ENCODE data around the gene RGL3.
A peak's percentile ranks its signal among the peaks of the same experiment; 100 is the strongest.
"Not testable (repeated sequence)": the region's sequence is repeated elsewhere in the genome, so short reads cannot be mapped to it uniquely, and the experiment has no call there.

RGL3 gene

DNA sequence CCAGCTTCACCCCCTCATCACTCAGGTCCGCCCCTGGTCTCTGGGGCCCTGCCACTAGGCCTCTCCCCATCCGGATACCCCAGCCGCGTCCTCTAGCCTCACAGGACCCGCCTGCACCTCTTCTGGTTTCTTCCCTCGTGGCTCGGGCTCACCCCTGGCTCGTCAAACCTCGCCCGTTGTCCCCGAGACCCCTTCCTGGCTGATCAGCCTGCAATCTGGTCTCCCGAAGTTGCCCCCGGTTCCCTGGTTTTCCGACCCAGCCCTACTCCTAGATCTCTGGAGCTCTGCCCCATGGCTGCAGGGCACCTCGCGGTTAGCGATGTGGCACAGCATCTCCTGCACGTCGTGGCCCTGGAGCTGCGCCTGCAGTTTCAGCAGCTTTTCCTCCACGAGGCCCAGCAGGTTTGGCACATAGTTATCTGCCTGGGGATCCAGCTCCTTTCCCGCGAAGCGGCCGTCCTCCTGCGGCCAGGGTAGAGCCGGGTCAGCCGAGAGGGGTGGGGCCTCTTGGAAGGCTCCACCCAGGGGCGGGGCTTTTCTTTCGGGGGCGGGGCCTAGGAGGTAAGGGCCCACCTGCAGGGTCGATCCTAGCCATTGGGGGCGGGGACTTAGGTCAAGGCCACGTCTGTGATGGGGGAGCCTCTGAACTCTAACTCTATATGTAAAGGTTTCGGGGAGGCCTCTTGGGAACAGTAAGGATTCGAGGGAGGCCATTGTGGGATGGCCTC, 2.4 kb upstream of the RGL3 start:
- no peak for DNase-seq (ENCODE audit: low spot score)

DNA sequence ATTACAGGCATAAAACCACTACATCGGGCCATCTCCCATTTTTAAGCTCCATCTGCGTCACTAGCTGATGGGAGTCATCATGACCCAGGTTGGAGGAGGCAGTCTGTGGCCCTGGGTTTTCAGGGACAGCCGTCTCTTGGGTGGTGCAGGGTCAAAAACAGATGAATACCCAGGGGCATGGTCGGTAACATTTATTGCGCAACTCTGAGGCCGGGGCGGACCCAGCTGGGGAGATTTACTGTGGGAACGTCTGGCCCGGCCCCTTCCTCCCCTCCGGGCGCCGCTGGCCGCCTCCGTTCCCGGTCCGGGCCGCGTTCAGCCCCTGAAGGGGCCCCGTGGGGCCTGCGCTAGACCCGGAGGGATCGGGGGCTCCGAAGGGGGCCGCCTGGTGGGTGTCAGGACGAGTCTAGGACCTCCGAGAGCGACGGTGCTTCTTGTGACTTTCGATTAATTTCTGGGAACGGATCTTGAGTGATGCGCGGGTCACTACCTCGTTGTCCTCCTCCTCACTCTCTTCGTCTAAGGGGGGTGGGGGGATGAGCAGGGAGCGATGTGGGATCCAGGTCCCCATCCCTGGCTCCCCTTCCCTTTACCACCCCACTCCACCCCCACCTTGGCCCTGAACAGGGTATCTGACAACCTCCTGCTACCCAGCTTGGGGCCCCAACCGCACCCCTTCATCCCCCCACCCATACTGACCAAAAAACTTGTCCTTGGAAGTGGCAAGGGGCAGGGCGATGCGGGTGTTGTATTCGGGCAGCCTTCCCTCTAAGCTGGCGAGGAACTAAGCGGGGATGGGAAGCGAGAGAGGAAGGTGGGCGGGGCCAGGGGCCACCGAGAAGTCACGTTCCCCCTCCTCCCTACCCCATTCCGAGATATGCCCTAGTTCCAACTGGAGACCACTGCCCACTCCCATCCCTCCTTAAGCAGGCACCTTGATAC, 1.6 kb upstream of the RGL3 start:
- peak; percentile 40 for DNase-seq (ENCODE audit: low spot score)

DNA sequence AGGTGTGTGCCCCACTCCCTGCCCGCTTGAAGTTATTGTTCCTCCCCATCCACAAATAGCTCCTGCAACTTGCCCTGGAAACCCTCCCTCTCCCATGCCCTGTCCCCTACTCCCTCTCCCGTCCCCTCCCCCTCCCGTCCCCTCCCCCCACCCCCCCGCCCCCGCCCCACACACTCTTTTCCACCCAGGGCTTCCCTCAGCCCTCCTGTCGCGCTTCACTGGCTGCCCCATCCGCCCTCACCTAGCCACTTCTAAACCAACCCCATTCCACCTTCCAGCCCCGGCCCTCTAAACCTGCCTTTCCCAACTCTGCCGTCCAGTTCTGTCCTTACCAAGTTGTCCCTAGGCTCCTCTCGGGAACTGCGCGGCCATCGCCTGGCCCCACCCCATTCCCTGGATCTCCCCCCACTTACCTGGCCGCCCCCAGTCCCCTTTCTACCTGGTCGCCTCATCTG, 993 bp downstream of the RGL3 start:
- no peak for DNase-seq (ENCODE audit: low spot score)

DNA sequence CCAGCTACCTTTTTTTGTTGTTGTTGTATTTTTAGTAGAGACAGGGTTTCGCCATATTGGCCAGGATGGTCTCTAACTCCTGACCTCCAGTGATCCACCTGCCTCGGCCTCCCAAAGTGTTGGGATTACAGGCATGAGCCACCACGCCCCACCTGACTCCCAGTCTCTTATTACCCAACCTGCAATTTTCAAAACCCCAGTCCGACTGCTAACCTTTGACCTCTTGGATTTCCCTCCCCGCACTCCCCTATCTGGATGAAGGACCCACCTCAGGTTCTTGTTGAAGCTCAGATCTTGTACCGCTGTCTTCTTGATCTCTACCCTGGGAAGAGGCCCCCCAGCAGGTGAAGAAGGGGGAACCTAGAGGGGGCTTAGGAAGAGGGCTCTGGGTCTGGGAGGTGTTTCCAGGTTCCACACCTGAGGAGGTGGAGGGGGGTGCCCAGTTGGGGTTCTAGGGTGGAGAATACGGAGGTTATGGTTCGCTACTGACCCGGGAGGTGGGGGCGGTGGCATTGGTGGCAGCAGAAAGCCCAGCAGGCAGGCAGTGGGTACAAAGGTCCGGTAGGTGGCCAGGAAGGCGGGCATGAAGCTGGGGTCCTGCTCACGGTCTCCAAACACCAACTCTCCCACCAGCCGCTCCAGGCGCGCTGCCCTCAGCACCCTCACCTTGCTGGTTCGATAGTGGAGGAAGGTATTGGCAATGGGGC, 2.6 kb downstream of the RGL3 start:
- no peak for DNase-seq (ENCODE audit: low spot score)

DNA sequence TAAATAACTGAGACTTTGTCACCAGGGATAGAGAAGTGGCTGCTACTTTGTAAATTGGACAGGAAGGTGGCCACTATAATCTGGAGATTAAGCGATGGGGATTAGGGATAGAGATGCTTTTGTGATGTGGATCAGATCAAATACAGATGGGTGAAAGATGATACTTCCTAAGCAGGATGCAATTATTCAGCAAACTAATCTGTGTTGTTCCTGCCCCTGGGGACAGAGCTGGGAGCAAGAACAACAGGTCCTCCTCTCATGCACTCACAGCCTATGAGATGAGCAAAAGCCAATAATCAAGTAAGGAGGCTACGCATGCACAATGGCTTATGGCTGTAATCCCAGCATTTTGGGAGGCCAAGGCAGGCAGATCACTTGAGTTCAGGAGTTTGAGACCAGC, 4.6 kb downstream of the RGL3 start:
- DNase-seq (ENCODE audit: low spot score), result no peak

DNA sequence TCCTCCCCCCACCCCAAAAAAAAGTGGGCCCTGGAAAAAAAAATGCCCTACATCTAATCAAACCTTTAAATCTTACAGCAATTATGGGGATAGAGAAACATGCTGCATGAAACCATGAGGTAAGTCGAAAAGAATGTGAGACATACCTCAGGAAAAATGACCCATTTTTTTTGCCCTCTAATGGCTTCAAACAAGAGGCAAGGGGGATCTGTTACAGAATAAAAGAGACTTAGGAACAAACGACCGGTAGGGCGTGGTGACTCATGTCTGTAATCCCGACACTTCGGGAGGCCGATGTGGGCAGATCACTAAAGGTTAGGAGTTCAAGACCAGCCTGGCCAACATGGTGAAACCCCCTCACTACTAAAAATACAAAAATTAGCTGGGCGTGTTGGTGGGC, 8.4 kb downstream of the RGL3 start:
- no peak for DNase-seq (ENCODE audit: low spot score)

DNA sequence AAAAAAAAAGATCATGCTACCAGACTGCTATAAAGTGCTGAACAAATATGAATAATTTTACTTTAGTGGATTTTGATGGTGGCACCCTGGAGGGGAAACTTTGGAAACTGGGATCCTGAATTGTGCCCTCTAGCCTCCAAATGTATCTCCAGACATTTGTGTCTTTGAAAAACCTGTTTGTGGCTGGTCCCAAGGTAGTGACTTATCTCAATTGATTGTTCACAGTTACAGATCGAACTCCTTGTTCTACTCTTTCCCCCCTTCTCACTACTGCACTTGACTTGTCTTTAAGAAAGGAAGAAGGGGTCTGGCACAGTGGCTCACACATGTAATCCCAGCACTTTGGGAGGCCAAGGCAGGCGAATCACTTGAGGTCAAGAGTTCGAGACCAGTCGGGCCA, 10.5 kb downstream of the RGL3 start:
- DNase-seq (ENCODE audit: low spot score), result no peak

DNA sequence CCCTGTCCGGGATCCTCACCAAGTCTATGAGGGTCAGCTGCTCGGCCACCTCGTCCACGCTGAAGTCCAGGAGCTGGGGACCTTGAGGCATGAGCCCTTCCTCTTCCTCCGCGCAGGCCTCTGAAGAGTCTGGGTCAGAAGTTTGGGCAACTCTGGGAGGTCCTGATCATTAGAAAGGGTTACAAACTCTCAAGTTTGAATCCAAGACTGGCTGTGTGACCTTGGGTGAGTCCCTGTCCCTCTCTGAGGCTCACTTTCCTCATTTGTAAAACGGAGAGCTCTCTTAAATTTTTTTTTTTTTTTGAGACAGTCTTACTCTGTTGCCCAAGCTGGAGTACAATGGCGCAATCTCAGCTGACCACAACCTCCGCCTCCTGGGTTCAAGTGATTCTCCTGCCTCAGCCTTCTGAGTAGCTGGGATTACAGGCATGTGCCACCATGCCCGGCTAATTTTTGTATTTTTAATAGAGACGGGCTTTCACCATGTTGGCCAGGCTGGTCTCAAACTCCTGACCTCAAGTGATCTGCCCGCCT, 12.3 kb downstream of the RGL3 start:
- DNase-seq (ENCODE audit: low spot score), result not testable (repeated sequence)

DNA sequence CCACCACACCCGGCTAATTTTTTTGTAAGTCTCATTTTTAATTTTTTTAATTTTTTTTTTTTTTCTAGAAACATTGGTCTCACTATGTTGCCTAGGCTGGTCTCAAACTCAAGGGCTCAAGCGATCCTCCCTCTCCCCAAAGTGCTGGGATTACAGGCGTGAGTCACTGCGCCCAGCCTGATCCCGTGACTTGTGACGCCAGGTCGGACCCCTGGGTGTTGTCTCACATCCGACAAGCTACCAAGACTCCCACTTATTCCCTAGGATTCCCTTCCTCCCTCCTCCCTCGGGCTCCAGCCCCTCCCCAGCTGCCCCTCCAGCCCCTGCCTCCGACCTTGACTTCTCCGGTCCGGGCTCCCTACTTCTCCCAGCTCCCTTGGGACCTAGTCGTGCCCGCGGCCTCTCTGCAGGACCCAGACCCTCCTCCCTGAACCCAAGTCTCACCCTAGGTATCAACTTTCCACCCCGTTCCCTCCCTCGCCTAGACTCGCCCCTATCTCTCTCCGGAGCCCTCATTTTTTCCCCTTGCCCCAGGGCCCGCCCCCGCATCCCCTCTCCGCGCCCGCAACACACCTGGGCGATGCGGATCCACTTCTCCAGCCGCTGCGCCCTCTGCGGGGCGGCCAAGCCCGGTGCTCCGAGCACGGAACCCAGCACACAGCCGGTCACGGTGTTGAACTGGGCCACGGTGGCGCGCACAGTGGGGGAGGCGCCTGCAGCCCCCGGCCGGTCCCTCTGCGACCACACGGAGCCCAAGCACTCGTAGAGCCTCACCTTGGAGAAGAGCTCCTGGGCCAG, 13.1 kb downstream of the RGL3 start:
- DNase-seq (ENCODE audit: low spot score), result no peak

DNA sequence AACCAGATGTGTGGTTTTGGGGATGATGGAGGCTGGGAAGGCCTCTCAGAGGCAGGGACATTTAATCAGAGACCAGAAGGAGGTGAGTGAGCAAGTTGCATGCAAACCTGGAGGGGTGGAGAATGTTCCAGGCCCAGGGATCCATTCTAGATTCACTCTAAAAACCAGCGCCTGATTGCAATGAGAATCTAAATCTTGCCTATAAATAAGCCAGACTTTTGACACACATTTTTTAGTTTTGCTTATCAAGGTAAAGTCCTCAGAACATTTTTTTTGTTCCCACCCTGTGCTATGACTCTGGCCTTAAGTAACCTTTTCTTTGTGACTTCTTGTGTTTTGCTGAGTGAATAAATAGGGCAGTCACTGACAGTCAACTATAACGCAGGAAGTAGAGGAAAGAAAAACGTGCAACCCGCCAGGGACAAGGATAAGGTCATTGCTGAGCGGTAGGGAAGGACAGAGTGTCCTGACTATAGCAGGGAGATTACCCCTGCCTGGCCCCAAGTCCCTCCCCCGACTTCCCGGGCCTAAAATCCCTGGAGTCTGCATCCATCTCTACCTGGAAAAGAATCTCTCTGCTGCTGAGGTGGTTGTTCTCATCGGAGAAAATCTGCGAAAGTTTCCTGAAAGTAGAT, 14.4 kb downstream of the RGL3 start:
- DNase-seq (ENCODE audit: low spot score), result no peak

DNA sequence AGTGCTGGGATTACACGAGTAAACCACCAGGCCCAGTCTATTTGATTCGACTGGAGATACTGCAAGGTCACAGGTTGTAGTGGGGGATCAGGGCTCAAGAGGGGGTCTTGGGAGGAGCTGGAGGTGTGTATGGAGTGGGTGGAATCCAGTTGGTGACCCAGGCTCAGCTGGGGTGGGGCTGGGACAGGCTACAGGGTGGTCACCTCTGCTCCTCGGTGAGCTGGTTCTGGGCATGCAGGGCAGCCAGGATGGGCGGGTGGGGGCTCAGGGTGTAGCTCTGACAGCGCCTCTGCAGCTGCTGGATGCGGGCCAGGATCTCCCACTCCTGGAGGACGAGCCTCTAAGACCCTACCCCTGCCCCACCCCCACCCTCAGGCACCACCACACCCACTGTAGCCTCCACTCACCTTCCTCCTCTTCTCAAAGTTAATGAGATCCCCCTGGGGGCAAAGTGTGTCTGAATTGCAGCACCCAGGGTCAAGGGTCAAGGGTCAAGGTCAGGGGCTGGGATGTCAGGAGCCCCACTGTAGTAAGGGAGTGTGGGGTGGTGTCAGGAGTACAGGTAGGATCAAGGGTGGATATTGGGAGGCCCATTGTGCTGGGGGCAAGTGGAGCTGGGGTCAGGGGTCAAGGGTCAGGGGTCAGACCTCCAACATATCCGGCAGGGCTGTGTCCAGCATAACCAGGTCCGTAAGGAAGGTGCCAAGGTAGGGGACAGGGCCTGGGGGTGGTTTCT, 17.1 kb downstream of the RGL3 start:
- DNase-seq (ENCODE audit: low spot score), result no peak

DNA sequence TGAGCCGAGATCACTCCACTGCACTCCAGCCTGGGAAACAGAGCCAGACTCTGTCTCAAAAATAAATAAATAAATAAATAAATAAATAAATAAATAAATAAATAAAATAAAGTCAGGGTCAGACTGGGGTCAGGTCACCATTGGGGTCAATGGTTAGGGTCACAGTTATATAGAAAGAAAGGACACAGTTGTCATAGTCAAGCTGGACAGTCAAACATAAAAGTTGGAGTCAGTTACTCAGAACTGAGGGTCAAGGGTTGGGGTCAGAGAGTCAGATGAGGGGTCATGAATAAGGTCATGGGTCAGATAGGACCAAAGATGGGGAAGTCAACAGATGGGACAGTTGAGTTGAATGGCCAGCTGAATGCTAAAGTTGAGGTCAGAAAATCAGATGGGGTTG, 18.3 kb downstream of the RGL3 start:
- DNase-seq (ENCODE audit: low spot score), result no peak

DNA sequence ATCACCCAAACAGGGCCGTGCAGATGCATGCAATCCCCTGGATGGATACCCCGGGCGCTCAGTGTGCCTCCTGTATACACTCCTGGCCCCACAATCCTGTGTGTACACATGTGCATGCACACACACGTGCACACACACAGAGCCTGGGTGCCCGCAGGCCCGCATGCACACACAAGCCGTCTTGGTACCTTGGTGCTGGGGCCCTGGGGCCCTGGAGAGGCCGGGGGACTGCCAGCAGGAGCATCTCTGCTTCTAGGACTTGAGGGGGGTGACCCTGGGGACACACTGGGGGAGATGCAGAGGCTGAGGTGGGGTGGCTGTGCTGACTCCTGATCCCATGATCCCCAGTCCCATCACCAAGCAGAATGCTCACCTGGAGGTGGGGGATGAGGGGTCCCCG, 19.4 kb downstream of the RGL3 start:
- no peak for DNase-seq (ENCODE audit: low spot score)

DNA sequence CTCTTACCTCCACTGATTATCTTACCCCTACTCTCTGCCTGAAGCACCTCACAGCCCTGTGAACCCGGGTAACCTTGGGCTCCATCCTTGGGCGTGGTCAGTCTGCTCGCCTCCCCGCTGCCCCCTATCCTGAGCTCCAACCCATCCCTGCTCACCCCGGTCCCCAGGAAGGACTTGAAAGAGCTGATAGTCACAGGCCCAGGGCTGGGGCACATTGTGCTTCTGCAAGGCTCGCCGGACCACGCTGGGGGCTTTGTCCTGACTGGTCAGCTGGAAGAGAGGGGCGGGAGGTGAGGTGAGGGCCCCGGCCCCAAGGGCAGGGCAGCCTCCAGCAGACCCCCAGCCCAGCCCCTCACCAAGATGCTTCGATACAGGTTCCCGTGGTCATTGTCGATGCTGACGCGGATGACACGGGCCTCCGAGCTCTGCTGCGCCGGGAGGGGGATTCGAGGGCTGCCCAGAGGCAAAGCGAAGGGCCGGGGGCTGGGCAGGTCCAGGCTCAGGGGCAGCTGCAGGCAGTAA, 22.0 kb downstream of the RGL3 start:
- no peak for DNase-seq (ENCODE audit: low spot score)

DNA sequence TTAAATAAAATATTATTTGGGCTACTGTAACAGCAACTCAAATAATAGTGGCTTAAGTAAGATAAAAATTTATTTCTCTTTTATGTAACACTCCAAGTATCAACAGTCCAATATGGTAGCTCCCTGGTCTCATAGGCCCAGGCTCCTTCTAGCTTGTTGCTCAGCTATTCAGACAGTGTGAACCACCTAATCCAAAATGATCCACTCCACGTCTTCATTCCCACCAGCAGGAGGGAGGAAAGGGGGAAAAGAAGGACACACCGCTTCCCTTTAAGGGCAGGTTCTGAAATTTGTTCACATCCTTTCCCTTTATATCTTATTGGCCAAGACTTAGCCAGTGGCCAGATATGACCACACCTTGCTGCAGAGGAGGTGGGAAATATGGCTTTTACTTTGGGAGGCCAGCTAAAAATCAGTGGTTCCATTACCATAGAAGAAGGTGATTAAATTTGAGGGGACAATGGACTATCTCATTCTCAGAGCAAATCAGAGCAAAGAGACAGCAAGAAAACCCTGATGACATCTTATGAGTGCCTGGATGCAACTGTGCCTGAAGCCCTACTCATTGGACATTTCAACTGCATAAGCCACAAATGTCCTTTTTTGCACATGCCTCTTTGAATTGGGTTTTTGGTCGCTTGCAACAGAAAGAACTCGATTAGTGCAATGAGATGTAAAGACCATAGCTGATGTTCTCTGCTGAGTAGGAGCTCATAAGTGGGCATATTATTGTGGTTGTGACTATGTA, 28.0 kb downstream of the RGL3 start:
- no peak for DNase-seq (ENCODE audit: low spot score)

DNA sequence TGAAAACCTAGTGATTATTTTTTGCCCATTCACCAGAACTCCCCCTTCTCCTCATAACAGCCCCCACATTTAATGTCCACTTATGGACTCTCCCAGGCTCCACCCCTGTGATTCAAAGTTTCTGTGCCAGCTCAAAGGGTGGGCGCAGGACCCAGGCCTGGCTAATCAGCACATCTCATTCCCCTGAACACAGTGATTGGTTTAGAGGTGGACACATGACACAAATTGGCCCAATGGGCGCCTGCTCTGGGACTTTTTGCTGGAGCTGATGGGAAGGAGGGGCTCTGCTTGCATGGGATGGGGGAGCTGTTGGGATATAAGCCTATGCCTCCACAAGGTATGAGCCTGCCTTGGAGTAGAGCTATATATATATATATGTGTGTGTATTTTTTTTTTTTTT, 28.8 kb downstream of the RGL3 start:
- no peak for DNase-seq (ENCODE audit: low spot score)

DNA sequence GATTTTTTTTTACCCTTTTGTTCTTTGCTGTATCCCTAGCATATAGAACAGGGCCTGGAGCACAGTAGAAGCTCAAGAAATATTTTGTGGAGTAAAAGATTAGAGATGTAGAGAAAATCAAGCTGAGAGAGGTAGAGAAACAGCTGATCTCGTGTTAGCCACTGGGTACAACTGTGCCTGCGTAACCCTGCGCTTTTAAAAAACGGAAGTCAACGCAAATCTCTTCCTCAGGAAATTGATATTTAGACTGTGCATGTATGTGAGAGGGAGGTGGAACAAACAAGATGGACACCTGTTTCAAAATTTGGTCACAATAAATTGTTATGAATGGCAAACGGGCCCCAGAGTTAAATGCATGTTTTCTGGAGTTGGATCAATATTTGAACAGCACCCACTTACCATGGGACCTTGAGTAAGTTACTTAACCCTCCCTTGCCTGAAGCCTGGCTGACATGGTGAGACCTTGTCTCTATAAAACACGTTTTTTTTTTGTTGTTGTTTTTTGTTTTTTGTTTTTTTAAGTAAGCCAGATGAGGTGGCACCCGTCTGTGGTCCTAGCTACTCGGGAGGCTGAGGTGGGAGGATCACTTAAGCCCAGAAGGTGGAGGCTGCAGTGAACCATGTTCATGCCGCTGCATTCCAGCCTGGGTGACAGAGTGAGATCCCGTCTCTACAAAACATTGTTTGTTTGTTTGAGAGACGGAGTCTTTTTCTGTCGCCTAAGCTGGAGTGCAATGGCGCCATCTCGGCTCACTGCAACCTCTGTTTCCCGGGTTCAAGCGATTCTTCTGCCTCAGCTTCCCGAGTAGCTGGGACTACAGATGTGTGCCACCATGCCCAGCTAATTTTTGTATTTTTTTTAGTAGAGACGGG, 31.7 kb downstream of the RGL3 start:
- DNase-seq (ENCODE audit: low spot score), result no peak

DNA sequence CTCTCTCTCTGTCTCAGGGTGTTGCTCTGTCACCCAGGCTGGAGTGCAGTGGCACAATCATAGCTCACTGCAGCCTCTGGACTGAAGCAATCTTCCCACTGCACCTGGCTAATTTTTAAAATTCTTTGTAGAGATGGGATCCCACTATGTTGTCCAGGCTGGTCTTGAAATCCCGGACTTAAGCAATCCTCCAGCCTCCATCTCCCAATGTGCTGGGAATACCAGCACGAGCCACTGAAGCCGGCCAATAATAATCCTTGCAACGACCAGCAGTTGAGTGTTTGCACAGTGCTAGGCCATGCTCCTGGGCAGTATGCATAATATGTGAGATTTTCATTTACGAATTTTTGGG, 34.4 kb downstream of the RGL3 start:
- DNase-seq (ENCODE audit: low spot score), result no peak

DNA sequence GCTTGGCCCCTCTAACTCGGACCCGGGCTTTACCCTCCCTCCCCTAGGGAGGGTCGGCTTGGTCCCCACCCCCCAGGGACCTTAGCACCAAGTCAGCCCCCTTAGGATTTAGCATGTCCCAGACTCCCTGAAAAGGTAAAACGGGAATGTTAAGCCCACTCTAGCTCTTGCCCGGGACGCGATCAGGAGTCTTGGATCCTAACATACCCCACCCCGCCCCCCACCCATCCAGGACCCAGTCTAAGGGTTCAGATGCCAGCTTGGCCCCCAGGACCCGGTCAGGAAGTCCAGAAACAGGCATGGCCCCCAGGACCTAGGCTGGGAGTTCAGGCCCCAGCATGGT, 35.4 kb downstream of the RGL3 start:
- DNase-seq (ENCODE audit: low spot score), result no peak
